K562 (cell line): ENCODE results near the gene ANKRD6. TPM values are rescaled to one million over a fixed set of nuclear protein-coding genes. Genes with fewer than 3 reads are reported as not detected.

Source experiments
- ATAC-seq: fragments of 200-7000 bp; cut with Tn5 transposase; 3 replicates; pipeline ENCODE4 v1.9.1; 2020; ENCODE audit warnings: moderate library complexity
- BruUV-seq: library from RNA; stranded (reverse); fragments of 400-500 nt; replicated peaks from 2 replicates; lab custom pipeline; 2021; lab: Mats Ljungman, UMichigan
- CTCF ChIA-PET: fragments of 300-600 bp; formaldehyde crosslinking; extraction: SDS; loops from one replicate; lab custom pipeline; 2021; ENCODE audit warnings: low intra/inter-chr PET ratio; lab: Yijun Ruan, JAX
- POLR2A ChIA-PET: fragments of 300-600, 350-650 bp; sonication (Branson Sonifier 250); formaldehyde crosslinking; extraction: SDS; loops from one replicate; lab custom pipeline; 2021; ENCODE audit warnings: antibody characterized with exemption, inconsistent platforms; lab: Yijun Ruan, JAX
- DNase-seq, 4 experiments: peaks; one replicate each; pipeline versions ENCODE4 v3.0.0 to v3.0.0-alpha.2; 2011 to 2018; ENCODE audit warnings: low spot score in 3 of 4, mixed read lengths in 3 of 4; ENCODE audit errors: extremely low read depth in 1 of 4
- FAIRE-seq: peaks from 2 replicates; lab custom pipeline; 2011; peaks lifted over from hg19 to GRCh38; lab: Jason Lieb, UNC
- H2AFZ ChIP-seq: 2 replicates; pipeline ENCODE4 v1.6.0; 2011; ENCODE audit warnings: low read depth, low read length, control low read depth, inconsistent platforms
- H3K27ac ChIP-seq: fragments of 200-600 bp; 3 replicates; pipeline ENCODE4 v1.8.0; 2011; ENCODE audit warnings: low read depth, mild to moderate bottlenecking, control low read depth, inconsistent platforms, low read length, moderate library complexity, mixed read lengths; ENCODE audit errors: extremely low read depth
- H3K27me3 ChIP-seq, 2 experiments: fragments of 300-600 bp in 1 of 2; 2 replicates in 1 of 2; 3 replicates in 1 of 2; pipeline versions ENCODE4 v1.6.0 to v1.8.0; 2011; ENCODE audit warnings: inconsistent platforms in 2 of 2, low read length in 2 of 2, mild to moderate bottlenecking in 1 of 2, mixed read lengths in 1 of 2, moderate library complexity in 1 of 2; ENCODE audit not compliant: control insufficient read depth in 2 of 2, insufficient read depth in 2 of 2
- H3K36me3 ChIP-seq: fragments of 300-600 bp; 3 replicates; pipeline ENCODE4 v1.8.0; 2011; ENCODE audit warnings: mild to moderate bottlenecking, low read length, inconsistent platforms; ENCODE audit not compliant: control insufficient read depth, insufficient read depth
- H3K4me1 ChIP-seq, 2 experiments: fragments of 200-600 bp in 1 of 2; replicated peaks in 1 of 2; 2 replicates in 1 of 2; 3 replicates in 1 of 2; pipeline versions ENCODE4 v1.5.1 to v1.8.0; 2011; ENCODE audit warnings: inconsistent platforms in 2 of 2, low read length in 2 of 2, mild to moderate bottlenecking in 1 of 2, mixed read lengths in 1 of 2, moderate library complexity in 1 of 2; ENCODE audit not compliant: control insufficient read depth in 2 of 2, insufficient read depth in 2 of 2
- H3K4me2 ChIP-seq: 2 replicates; pipeline ENCODE4 v1.6.1; 2011; ENCODE audit warnings: low read length, control low read depth, inconsistent platforms, mixed read lengths; ENCODE audit not compliant: insufficient read depth
- H3K4me3 ChIP-seq: fragments of 200-600 bp; sonication (generic), shearing (Covaris generic); 2 replicates; pipeline ENCODE4 v1.5.1; 2016; ENCODE audit warnings: control low read depth, inconsistent platforms
- H3K79me2 ChIP-seq: fragments of 200-600 bp; 3 replicates; pipeline ENCODE4 v1.8.0; 2011; ENCODE audit warnings: low read length, inconsistent platforms; ENCODE audit not compliant: control insufficient read depth, insufficient read depth
- H3K9ac ChIP-seq, 2 experiments: 2 replicates each; pipeline versions ENCODE4 v1.6.0 to v1.6.1; 2011; ENCODE audit warnings: low read depth in 2 of 2, low read length in 2 of 2, control low read depth in 1 of 2, inconsistent platforms in 1 of 2, mild to moderate bottlenecking in 1 of 2, mixed read lengths in 1 of 2; ENCODE audit not compliant: insufficient read depth in 1 of 2
- H3K9me1 ChIP-seq: one replicate; pipeline ENCODE4 v1.6.0; 2011; ENCODE audit warnings: inconsistent platforms, mild to moderate bottlenecking, low read length, moderate library complexity; ENCODE audit not compliant: control insufficient read depth, insufficient read depth
- H3K9me3 ChIP-seq: replicated peaks from 2 replicates; pipeline ENCODE4 v1.5.1; 2011; ENCODE audit warnings: low read depth, low read length, inconsistent platforms; ENCODE audit not compliant: control insufficient read depth, insufficient read depth
- H4K20me1 ChIP-seq: replicated peaks from 2 replicates; pipeline ENCODE4 v1.6.1; 2011; ENCODE audit warnings: low read length, inconsistent platforms, mixed read lengths; ENCODE audit not compliant: control insufficient read depth, insufficient read depth
- BCOR ChIP-seq: fragments of 450-650 bp; IDR thresholded peaks from 2 replicates; pipeline ENCODE4 v1.6.1; 2016
- CBX5 ChIP-seq: IDR thresholded peaks from 2 replicates; pipeline ENCODE4 v1.6.1; 2014; ENCODE audit warnings: low read depth, borderline replicate concordance
- FOXK1 ChIP-seq: sonication (generic); formaldehyde crosslinking; IDR thresholded peaks from 2 replicates; pipeline ENCODE4 v1.8.0; 2022; ENCODE audit warnings: missing genetic modification reagents, mild to moderate bottlenecking, borderline replicate concordance
- FOXP1 ChIP-seq: sonication (generic); formaldehyde crosslinking; IDR thresholded peaks from 2 replicates; pipeline ENCODE4 v1.8.0; 2022; ENCODE audit warnings: mild to moderate bottlenecking, missing genetic modification reagents
- FUS ChIP-seq: fragments of 200-400 bp; formaldehyde crosslinking; optimal IDR thresholded peaks from 2 replicates; pipeline ENCODE3; 2017; ENCODE audit warnings: low read depth, low read length
- HOMEZ ChIP-seq: fragments of 250-450 bp; sonication (Bioruptor Pico); IDR thresholded peaks from 2 replicates; pipeline ENCODE4 v1.4.0; 2020; ENCODE audit warnings: mild to moderate bottlenecking, moderate library complexity
- KDM4B ChIP-seq, 2 experiments: fragments of 450-650 bp in 1 of 2; sonication (generic) in 1 of 2; IDR thresholded peaks; 2 replicates each; pipeline ENCODE4 v1.6.1; 2016 to 2017; ENCODE audit warnings: borderline replicate concordance in 2 of 2, antibody characterized with exemption in 1 of 2, low read depth in 1 of 2, mild to moderate bottlenecking in 1 of 2
- MCM5 ChIP-seq: fragments of 450-650 bp; IDR thresholded peaks from 2 replicates; pipeline ENCODE4 v1.6.1; 2016; ENCODE audit warnings: low read depth
- MEF2D ChIP-seq: conservative IDR thresholded peaks from 2 replicates; pipeline ENCODE4 v1.6.1; 2016; ENCODE audit warnings: low read depth, missing genetic modification characterization, missing compliant biosample characterization
- MNT ChIP-seq, 2 experiments: fragments of 450-650 bp; conservative IDR thresholded peaks; 2 replicates each; pipeline ENCODE4 v1.6.1; 2017; ENCODE audit warnings: mild to moderate bottlenecking in 2 of 2, moderate library complexity in 2 of 2
- MTA2 ChIP-seq: fragments of 450-650 bp; IDR thresholded peaks from 2 replicates; pipeline ENCODE4 v1.6.1; 2016; ENCODE audit warnings: low read depth
- NUFIP1 ChIP-seq: fragments of 450-650 bp; IDR thresholded peaks from 2 replicates; pipeline ENCODE4 v1.6.1; 2018; ENCODE audit not compliant: partially characterized antibody
- SAFB2 ChIP-seq: fragments of 200-400 bp; formaldehyde crosslinking; IDR thresholded peaks from 2 replicates; pipeline ENCODE4 v1.6.1; 2018; ENCODE audit warnings: borderline replicate concordance, low read length, low read depth, moderate library complexity; ENCODE audit not compliant: severe bottlenecking
- ZBTB49 ChIP-seq: sonication (generic); formaldehyde crosslinking; IDR thresholded peaks from 2 replicates; pipeline ENCODE4 v1.8.0; 2022; ENCODE audit warnings: missing genetic modification reagents, mild to moderate bottlenecking, borderline replicate concordance
- WGBS: fragments of 100-300 bp; shearing (Covaris generic); methylation state at CpG from one replicate; pipeline ENCODE4 v1.1.6; 2016; ENCODE audit warnings: low coverage, mixed read lengths; ENCODE audit not compliant: insufficient coverage; ENCODE audit errors: missing lambda C conversion rate; 5-methylcytosine and 5-hydroxymethylcytosine counted together
- in situ Hi-C: fragments of 300-500 bp; cut with MboI; formaldehyde crosslinking; loops from 4 replicates; pipeline ENCODE4 v1.15.0; 2018; ENCODE audit warnings: inconsistent platforms, mixed read lengths
- intact Hi-C: fragments of 100-400 bp; cut with micrococcal nuclease; formaldehyde crosslinking; loops from 2 replicates; pipeline ENCODE4 v1.14.2; 2022
- polyA plus RNA-seq, 8 experiments: library from polyadenylated mRNA; depleted of rRNA in 4 of 8; stranded (reverse) in 5 of 8; unstranded in 3 of 8; fragments of >200 nt; fragmentation: Nextera tagmentation in 2 of 8; fragmentation: Illumina TruSeq in 1 of 8; extraction: Ambion mirVana in 2 of 8; extraction: Trizol in 1 of 8; gene quantifications; 2 replicates each; pipeline versions ENCODE4 v1.2.1 to v1.2.3, GENCODE V29; 2011 to 2014; ENCODE audit warnings: inconsistent platforms in 1 of 8, missing spikeins in 1 of 8
- total RNA-seq, 7 experiments: library from RNA; depleted of rRNA in 6 of 7; stranded (reverse); fragments of >200 nt in 6 of 7; fragmentation: Illumina TruSeq in 2 of 7; extraction: Trizol in 2 of 7; gene quantifications; 2 replicates each; pipeline versions ENCODE4 v1.2.1 to v1.2.3, GENCODE V29; 2011 to 2021; ENCODE audit warnings: low replicate concordance in 1 of 7
- TF ChIP-seq, protein P1 (sequence below): IDR thresholded peaks from 2 replicates; pipeline ENCODE4 v1.6.1; 2011; ENCODE audit not compliant: insufficient read length; ENCODE audit errors: extremely low read depth
- TF ChIP-seq, protein P2 (sequence below): sonication (generic); formaldehyde crosslinking; IDR thresholded peaks from 2 replicates; pipeline ENCODE4 v1.5.0; 2020; ENCODE audit warnings: missing genetic modification reagents

ANKRD6 gene
- total and polyA plus RNA-seq, 9 of the 15 experiments (the other 6 are each of a cell fraction or from before 2014, with no cell fraction given): 0.04 to 0.22 (median 0.08) TPM; not detected in 4

DNA sequence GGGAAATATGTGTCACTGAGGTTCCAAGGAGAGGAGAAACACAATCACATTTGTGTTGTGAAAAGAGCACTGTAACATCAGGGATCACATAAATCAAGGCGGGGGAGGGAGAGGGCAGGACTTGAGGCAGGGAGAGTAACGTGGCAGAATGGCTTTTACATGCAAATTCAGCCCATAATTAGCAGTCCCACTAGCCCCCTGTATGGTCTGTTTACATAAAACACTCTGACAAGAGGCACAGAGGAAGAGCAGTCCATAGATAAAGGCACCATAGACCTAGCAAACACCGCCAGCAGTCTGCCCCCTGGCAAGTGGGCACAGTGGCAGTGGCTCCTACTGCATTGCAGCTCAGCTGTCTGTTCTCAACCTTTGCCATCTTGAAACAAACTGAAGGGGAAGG is 122.9 kb downstream of the ANKRD6 start:
- H3K9ac ChIP-seq: no peak overlapping the region
- H3K9me3 ChIP-seq: no peaks in the 10 kb centered on the region
- H3K9me1 ChIP-seq: no peaks in the 10 kb centered on the region
- H3K36me3 ChIP-seq: no peaks in the 10 kb centered on the region
- no peaks in the 10 kb centered on the region for H3K4me1 ChIP-seq
- no peak overlapping the region for H3K4me2 ChIP-seq
- H3K4me3 ChIP-seq: no peak overlapping the region
- WGBS: 0% methylated on average over 3 of the region's 3 CpGs
- H3K27ac ChIP-seq: no peak overlapping the region
- ChIA-PET CTCF (no interaction called here), POLR2A (no interaction called here)
- H4K20me1 ChIP-seq: no peaks in the 10 kb centered on the region
- intact Hi-C loops: no loop called here
- no peak for ATAC-seq
- DNase-seq: no peak
- no peaks in the 10 kb centered on the region for H3K79me2 ChIP-seq
- in situ Hi-C loops: no loop called here
- no TSS peak for BruUV-seq
- H2AFZ ChIP-seq: no peak overlapping the region
- peaks cover 5 to 29% of the 10 kb centered on the region in 2 experiments; a peak in 4 of 5 replicates for H3K27me3 ChIP-seq
- FAIRE-seq: no peak
- TF ChIP-seq MEF2D (tag) (no peak), MNT (conservative IDR thresholded peaks at IDR 0.05) (no peak), CBX5 (no peak), BCOR (no peak), MCM5 (no peak), KDM4B (IDR thresholded peaks at IDR 0.05; ENCODE audit: borderline replicate concordance in 2 of 2, low read depth in 1 of 2) (no peak), ZBTB49 (CRISPR knock-in tag) (no peak), FUS (no peak), HOMEZ (CRISPR knock-in tag) (no peak), MTA2 (no peak), FOXK1 (CRISPR knock-in tag) (no peak), FOXP1 (CRISPR knock-in tag) (no peak), NUFIP1 (no peak), SAFB2 (no peak)
- TF ChIP-seq, protein P1, sequence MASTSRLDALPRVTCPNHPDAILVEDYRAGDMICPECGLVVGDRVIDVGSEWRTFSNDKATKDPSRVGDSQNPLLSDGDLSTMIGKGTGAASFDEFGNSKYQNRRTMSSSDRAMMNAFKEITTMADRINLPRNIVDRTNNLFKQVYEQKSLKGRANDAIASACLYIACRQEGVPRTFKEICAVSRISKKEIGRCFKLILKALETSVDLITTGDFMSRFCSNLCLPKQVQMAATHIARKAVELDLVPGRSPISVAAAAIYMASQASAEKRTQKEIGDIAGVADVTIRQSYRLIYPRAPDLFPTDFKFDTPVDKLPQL: no peak
- TF ChIP-seq, protein P2, sequence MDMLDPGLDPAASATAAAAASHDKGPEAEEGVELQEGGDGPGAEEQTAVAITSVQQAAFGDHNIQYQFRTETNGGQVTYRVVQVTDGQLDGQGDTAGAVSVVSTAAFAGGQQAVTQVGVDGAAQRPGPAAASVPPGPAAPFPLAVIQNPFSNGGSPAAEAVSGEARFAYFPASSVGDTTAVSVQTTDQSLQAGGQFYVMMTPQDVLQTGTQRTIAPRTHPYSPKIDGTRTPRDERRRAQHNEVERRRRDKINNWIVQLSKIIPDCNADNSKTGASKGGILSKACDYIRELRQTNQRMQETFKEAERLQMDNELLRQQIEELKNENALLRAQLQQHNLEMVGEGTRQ (CRISPR knock-in tag): no peak
